CD14-positive monocyte (primary cell): ENCODE measurements around the gene TAF10. TPM values are rescaled to one million over a fixed set of nuclear protein-coding genes. Genes with fewer than 3 reads are reported as not detected.

Experiments used
- DNase-seq, 3 donors: peaks; one replicate each; pipeline ENCODE4 v3.0.0-alpha.2; 2011 to 2022
- H2AFZ ChIP-seq: 2 replicates; pipeline ENCODE4 v1.6.0; 2012; ENCODE audit warnings: mild to moderate bottlenecking, low read depth, low read length, inconsistent platforms; ENCODE audit not compliant: insufficient read depth, poor library complexity, severe bottlenecking
- H3K27ac ChIP-seq, 2 donors: 1 replicate in 1 of 2; 2 replicates in 1 of 2; pipeline ENCODE4 v1.5.1; 2012 to 2013; ENCODE audit warnings: low read length in 2 of 2, control low read depth in 1 of 2, inconsistent platforms in 1 of 2, low read depth in 1 of 2, mild to moderate bottlenecking in 1 of 2
- H3K27me3 ChIP-seq, 2 donors: one replicate each; pipeline versions ENCODE4 v1.6.0 to v1.6.1; 2011 to 2013; ENCODE audit warnings: low read length in 2 of 2; ENCODE audit not compliant: control insufficient read depth in 2 of 2, insufficient read depth in 2 of 2
- H3K36me3 ChIP-seq, 2 donors: replicated peaks in 1 of 2; 1 replicate in 1 of 2; 2 replicates in 1 of 2; pipeline versions ENCODE4 v1.5.1 to v1.6.1; 2012 to 2013; ENCODE audit warnings: low read length in 2 of 2, control low read depth in 1 of 2, inconsistent platforms in 1 of 2, mild to moderate bottlenecking in 1 of 2; ENCODE audit not compliant: insufficient read depth in 2 of 2, control insufficient read depth in 1 of 2
- H3K4me1 ChIP-seq, 2 donors: 1 replicate in 1 of 2; 2 replicates in 1 of 2; pipeline versions ENCODE4 v1.5.1 to v1.6.1; 2012 to 2013; ENCODE audit warnings: low read length in 2 of 2, control low read depth in 1 of 2, inconsistent platforms in 1 of 2, mild to moderate bottlenecking in 1 of 2, moderate library complexity in 1 of 2; ENCODE audit not compliant: insufficient read depth in 2 of 2, control insufficient read depth in 1 of 2
- H3K4me2 ChIP-seq: replicated peaks from 2 replicates; pipeline ENCODE3; 2012; ENCODE audit warnings: low read length, moderate library complexity, mild to moderate bottlenecking; ENCODE audit not compliant: poor library complexity, severe bottlenecking; ENCODE audit errors: extremely low read depth
- H3K4me3 ChIP-seq, 3 experiments: fragments of 200-600 bp in 1 of 3; sonication (generic) in 1 of 3; replicated peaks in 1 of 3; 1 replicate in 2 of 3; 2 replicates in 1 of 3; pipeline ENCODE4 v1.5.1; 2011 to 2013; ENCODE audit warnings: low read length in 3 of 3, mild to moderate bottlenecking in 3 of 3, control low read depth in 2 of 3, low read depth in 2 of 3, inconsistent platforms in 1 of 3, moderate library complexity in 1 of 3
- H3K79me2 ChIP-seq: 2 replicates; pipeline ENCODE4 v1.6.0; 2012; ENCODE audit warnings: mild to moderate bottlenecking, control low read depth, inconsistent platforms, low read length, moderate library complexity; ENCODE audit not compliant: insufficient read depth
- H3K9ac ChIP-seq: 2 replicates; pipeline ENCODE4 v1.6.0; 2017; ENCODE audit warnings: low read length, mild to moderate bottlenecking; ENCODE audit not compliant: insufficient read depth, poor library complexity, severe bottlenecking
- H3K9me3 ChIP-seq, 2 donors: replicated peaks in 1 of 2; 1 replicate in 1 of 2; 2 replicates in 1 of 2; pipeline versions ENCODE4 v1.5.1 to v1.6.1; 2012 to 2013; ENCODE audit warnings: low read length in 2 of 2, control low read depth in 1 of 2; ENCODE audit not compliant: control insufficient read depth in 1 of 2, insufficient read depth in 1 of 2
- H4K20me1 ChIP-seq: 2 replicates; pipeline ENCODE4 v1.6.0; 2012; ENCODE audit warnings: mild to moderate bottlenecking, low read length, control low read depth, moderate library complexity; ENCODE audit not compliant: insufficient read depth
- H3K27ac Mint-ChIP-seq, 7 donors: one replicate each; pipeline ENCODE4 v1.8.0; 2020; ENCODE audit warnings: mild to moderate bottlenecking in 7 of 7, mixed read lengths in 7 of 7, moderate library complexity in 6 of 7, inconsistent platforms in 2 of 7
- H3K27me3 Mint-ChIP-seq, 3 donors: one replicate each; pipeline ENCODE4 v1.8.0; 2021 to 2022; ENCODE audit warnings: low read depth in 3 of 3, mild to moderate bottlenecking in 3 of 3, mixed read lengths in 3 of 3, moderate library complexity in 3 of 3, inconsistent platforms in 1 of 3
- H3K36me3 Mint-ChIP-seq, 2 donors: one replicate each; pipeline ENCODE4 v1.8.0; 2020; ENCODE audit warnings: mixed read lengths in 2 of 2, inconsistent platforms in 1 of 2, mild to moderate bottlenecking in 1 of 2
- H3K4me1 Mint-ChIP-seq: one replicate; pipeline ENCODE4 v1.8.0; 2020; ENCODE audit warnings: mild to moderate bottlenecking, mixed read lengths
- H3K4me3 Mint-ChIP-seq, 2 donors: one replicate each; pipeline ENCODE4 v1.8.0; 2020; ENCODE audit warnings: mild to moderate bottlenecking in 2 of 2, mixed read lengths in 2 of 2, moderate library complexity in 1 of 2
- H3K9me3 Mint-ChIP-seq, 7 donors: one replicate each; pipeline ENCODE4 v1.8.0; 2020 to 2022; ENCODE audit warnings: mixed read lengths in 7 of 7, mild to moderate bottlenecking in 6 of 7, moderate library complexity in 6 of 7, inconsistent platforms in 2 of 7
- CTCF ChIP-seq: fragments of 200-600 bp; IDR thresholded peaks from one replicate; pipeline ENCODE4 v1.8.0; 2022; ENCODE audit warnings: antibody characterized with exemption, mild to moderate bottlenecking
- WGBS: methylation state at CpG from one replicate; pipeline ENCODE4 v1.1.5; 2013; ENCODE audit warnings: missing lambda C conversion rate; ENCODE audit not compliant: insufficient coverage; 5-methylcytosine and 5-hydroxymethylcytosine counted together
- intact Hi-C, 2 donors: fragments of 100-400 bp; cut with micrococcal nuclease; formaldehyde crosslinking; loops; one replicate each; pipeline versions ENCODE4 v1.15.0 to v1.15.1; 2023
- polyA plus RNA-seq, 3 donors: library from polyadenylated mRNA; depleted of rRNA in 1 of 3; unstranded in 2 of 3; stranded (reverse) in 1 of 3; fragments of 300-500 nt in 2 of 3; fragments of >200 nt in 1 of 3; fragmentation: Illumina TruSeq in 2 of 3; gene quantifications; 1 replicate in 2 of 3; 2 replicates in 1 of 3; pipeline ENCODE4 v1.2.3, GENCODE V29; 2012 to 2021

Gene TAF10
- polyA plus RNA-seq, 3 donors: 137 to 233 (median 232) TPM

DNA sequence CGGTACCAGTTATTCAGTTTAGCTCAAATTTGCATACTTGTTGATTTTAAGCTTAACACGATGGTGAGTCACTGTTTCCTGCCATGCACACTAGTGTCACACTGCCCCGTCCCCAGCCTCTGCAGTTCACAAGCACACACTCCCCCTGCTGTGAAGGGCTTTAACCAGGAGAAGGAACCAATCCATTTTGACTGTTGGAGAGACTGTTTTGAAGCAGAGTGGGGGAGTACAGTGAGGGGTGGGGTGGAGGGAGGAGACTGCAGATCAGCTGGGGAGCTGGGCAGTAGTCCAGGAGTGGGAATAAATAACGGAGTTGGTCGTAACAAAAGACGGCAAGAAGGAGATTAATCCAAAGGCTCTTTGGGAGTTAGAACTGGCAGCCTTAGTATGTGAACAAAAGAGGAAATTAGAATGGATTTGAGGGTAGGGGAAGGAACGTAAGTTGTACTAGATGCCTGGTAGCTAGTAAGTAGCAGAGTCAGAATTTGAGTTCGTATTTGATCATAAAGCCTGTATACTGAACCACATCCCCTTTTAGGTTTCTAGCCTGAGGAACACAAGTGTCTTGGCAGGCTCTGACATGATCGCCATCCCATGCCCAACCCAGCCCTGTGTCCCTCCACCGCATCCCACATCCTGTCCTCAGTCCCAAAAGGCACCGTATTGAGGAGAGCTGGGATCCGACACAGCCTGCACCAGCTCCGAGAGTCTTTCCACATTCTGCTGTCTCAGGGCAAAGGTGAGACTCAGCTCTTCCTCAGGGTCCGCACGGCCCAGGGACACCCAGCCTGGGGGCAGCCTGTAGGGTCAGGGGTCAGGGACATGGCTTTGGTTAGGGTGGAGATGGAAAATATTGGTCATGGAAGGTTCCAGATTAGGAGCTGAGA, 6.3 kb upstream of the TAF10 start:
- Mint-ChIP-seq H3K9me3 (no peaks in the 10 kb centered on the region), H3K27me3 (no peaks in the 10 kb centered on the region), H3K4me1 (peaks cover 18% of the 10 kb centered on the region), H3K36me3 (no peaks in the 10 kb centered on the region), H3K4me3 (no peak overlapping the region), H3K27ac (no peak overlapping the region)
- Histone ChIP-seq H2AFZ (peak overlapping the region; percentile 79), H3K36me3 (peaks cover 35 to 41% of the 10 kb centered on the region in 2 donors), H3K27ac (peak overlapping the region; percentile 96 to 99), H3K79me2 (peaks cover 43% of the 10 kb centered on the region), H3K9ac (peak overlapping the region; percentile 93), H3K4me2 (peak overlapping the region; percentile 93), H3K9me3 (no peaks in the 10 kb centered on the region), H3K4me1 (peaks cover 40 to 54% of the 10 kb centered on the region in 2 donors), H3K4me3 (peak overlapping the region; percentile 61 to 95 (median 92)), H3K27me3 (no peaks in the 10 kb centered on the region), H4K20me1 (peaks cover 19% of the 10 kb centered on the region)
- peak; percentile 84 to 96 (median 91) for DNase-seq
- intact Hi-C loops: loop anchor here (2.0 to 10.0 kb wide), 2 partner anchors 16 to 384 kb away; partner anchors contain the start of genes CNGA4 (in 1 of the 2), FHIP1B (in 1 of the 2), ILK (in 1 of the 2) and RRP8 (in 1 of the 2)
- WGBS: 1% methylated on average over 13 of the region's 15 CpGs
- TF ChIP-seq CTCF: no peak

DNA sequence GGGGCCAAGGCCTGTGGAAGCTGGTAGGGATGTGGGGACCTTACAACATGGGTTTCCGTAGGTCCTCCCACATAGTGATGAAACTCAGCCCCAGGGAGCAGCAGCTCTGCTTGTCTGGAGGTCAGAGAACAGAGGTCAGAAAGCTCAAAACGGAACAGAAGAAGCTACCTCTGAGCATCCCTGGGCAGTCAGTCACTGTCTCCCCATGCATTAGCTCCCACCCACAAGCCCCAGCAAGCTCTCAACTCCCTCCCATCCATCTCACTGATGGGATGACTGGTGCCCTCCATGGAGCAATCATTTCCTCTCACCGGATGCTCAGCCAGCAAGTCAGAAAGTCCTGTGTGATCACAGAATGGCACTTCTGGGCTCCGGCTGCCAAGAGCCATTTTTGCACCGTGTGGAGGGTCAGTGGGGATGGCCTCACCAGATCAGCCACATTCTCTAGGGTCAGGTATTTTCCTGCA, 5.3 kb upstream of the TAF10 start:
- intact Hi-C loops: loop anchor here in 1 of 2 donors (10.0 kb wide), 1 partner anchor 383 kb away; the partner anchor contains the start of genes CNGA4 and FHIP1B
- H3K27me3 Mint-ChIP-seq: no peaks in the 10 kb centered on the region

More for the DNA sequence above, 5.3 kb upstream of the TAF10 start:
- DNase-seq: peak; percentile 70 to 93 (median 74)
- Histone ChIP-seq H3K9me3 (no peaks in the 10 kb centered on the region), H3K27ac (peak overlapping the region; percentile 96 to 99), H3K4me3 (peak overlapping the region; percentile 61 to 95 (median 92)), H4K20me1 (peaks cover 19% of the 10 kb centered on the region), H3K36me3 (peaks cover 35 to 42% of the 10 kb centered on the region in 2 donors), H3K79me2 (peaks cover 43% of the 10 kb centered on the region), H3K4me1 (peaks cover 51 to 64% of the 10 kb centered on the region in 2 donors), H3K27me3 (no peaks in the 10 kb centered on the region), H3K9ac (peak overlapping the region; percentile 93), H3K4me2 (peak overlapping the region; percentile 93), H2AFZ (no peak overlapping the region)
- H3K9me3 Mint-ChIP-seq: no peaks in the 10 kb centered on the region
- H3K27ac Mint-ChIP-seq: no peak overlapping the region
- no peak for TF ChIP-seq CTCF
- no peaks in the 10 kb centered on the region for H3K36me3 Mint-ChIP-seq
- WGBS: 12% methylated on average over 5 of the region's 5 CpGs
- no peak overlapping the region for H3K4me3 Mint-ChIP-seq
- H3K4me1 Mint-ChIP-seq: peaks cover 18% of the 10 kb centered on the region
